ENCODE measurements around the gene DDX55. TPM values are rescaled to one million over a fixed set of nuclear protein-coding genes. Genes with fewer than 3 reads are reported as not detected.
"Not testable (repeated sequence)": the region's sequence is repeated elsewhere in the genome, so short reads cannot be mapped to it uniquely, and the experiment has no call there.

Gene DDX55
- total RNA-seq, 1 donor from 2014 or later = 16.8 TPM

DNA sequence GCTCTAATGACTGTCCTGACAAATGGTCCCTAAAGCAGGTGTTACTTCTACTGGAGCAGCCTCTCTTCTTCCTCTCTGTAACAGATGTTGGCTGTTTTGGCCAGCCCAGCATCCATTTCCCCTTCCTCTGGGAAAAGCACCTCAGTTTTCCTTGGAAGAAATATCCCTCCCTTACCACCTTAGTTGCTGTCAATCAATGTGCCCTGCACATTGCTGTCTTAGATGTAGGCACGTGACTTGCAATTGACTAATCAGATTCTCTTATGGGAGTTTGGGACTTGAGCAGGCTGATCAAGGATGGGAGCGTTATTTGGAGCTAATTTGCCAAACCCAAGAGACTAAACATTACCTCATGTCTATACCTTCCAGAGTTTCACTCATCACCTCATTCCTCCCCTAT lies 29.5 kb upstream of the DDX55 start:
- no peak overlapping the region for H3K27ac Mint-ChIP-seq (ENCODE audit: unreplicated experiment)
- no peak for DNase-seq (ENCODE audit: low spot score)
- no peak for TF ChIP-seq CTCF (IDR thresholded peaks at IDR 0.05)
- H3K4me1 Mint-ChIP-seq (ENCODE audit: low read depth) = peaks cover 12% of the 10 kb centered on the region
- peaks cover 5% of the 10 kb centered on the region for H3K36me3 Mint-ChIP-seq (ENCODE audit: low read depth)
- no peak overlapping the region for H3K4me3 Mint-ChIP-seq (ENCODE audit: unreplicated experiment)
- no peaks in the 10 kb centered on the region for H3K27me3 Mint-ChIP-seq (ENCODE audit: low read depth)
- H3K9me3 Mint-ChIP-seq (ENCODE audit: low read depth) = no peaks in the 10 kb centered on the region

GRCh38 chr12:123573870-123574269 lies 28.0 kb upstream of the DDX55 start:
- DNase-seq (ENCODE audit: low spot score) = no peak
- no peaks in the 10 kb centered on the region for H3K27me3 Mint-ChIP-seq (ENCODE audit: low read depth)
- H3K9me3 Mint-ChIP-seq (ENCODE audit: low read depth) = no peaks in the 10 kb centered on the region
- TF ChIP-seq CTCF (IDR thresholded peaks at IDR 0.05) = no peak
- H3K27ac Mint-ChIP-seq (ENCODE audit: unreplicated experiment) = no peak overlapping the region
- no peak overlapping the region for H3K4me3 Mint-ChIP-seq (ENCODE audit: unreplicated experiment)
- H3K36me3 Mint-ChIP-seq (ENCODE audit: low read depth) = peaks cover 5% of the 10 kb centered on the region
- peaks cover 12% of the 10 kb centered on the region for H3K4me1 Mint-ChIP-seq (ENCODE audit: low read depth)

DNA sequence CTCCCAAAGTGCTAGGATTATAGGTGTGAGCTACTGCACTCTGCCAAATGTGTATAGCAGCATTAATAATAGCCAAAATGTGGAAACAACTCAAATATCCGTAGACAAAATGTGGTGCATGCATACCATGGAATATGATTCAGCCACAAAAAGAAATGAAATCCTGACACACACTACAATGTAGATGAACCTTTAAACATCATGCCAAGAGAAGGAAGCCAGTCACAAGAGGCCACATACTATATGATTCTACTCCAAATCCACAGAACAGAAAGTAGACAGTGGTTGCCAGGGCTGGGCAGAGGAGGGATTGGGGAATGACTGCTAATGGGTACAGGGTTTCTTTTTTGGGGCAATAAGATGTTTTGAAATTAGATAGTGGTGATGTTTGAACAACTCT lies 25.3 kb upstream of the DDX55 start:
- H3K9me3 Mint-ChIP-seq (ENCODE audit: low read depth) = no peaks in the 10 kb centered on the region
- peaks cover 4% of the 10 kb centered on the region for H3K4me1 Mint-ChIP-seq (ENCODE audit: low read depth)
- H3K27me3 Mint-ChIP-seq (ENCODE audit: low read depth) = no peaks in the 10 kb centered on the region
- no peak overlapping the region for H3K27ac Mint-ChIP-seq (ENCODE audit: unreplicated experiment)
- H3K36me3 Mint-ChIP-seq (ENCODE audit: low read depth) = peaks cover 5% of the 10 kb centered on the region
- no peak for DNase-seq (ENCODE audit: low spot score)
- no peak for TF ChIP-seq CTCF (IDR thresholded peaks at IDR 0.05)
- no peak overlapping the region for H3K4me3 Mint-ChIP-seq (ENCODE audit: unreplicated experiment)

- no peaks in the 10 kb centered on the region for H3K27me3 Mint-ChIP-seq (ENCODE audit: low read depth)
- H3K4me3 Mint-ChIP-seq (ENCODE audit: unreplicated experiment) = no peak overlapping the region
- peaks cover 5% of the 10 kb centered on the region for H3K36me3 Mint-ChIP-seq (ENCODE audit: low read depth)
- H3K9me3 Mint-ChIP-seq (ENCODE audit: low read depth) = no peaks in the 10 kb centered on the region
- no peak for DNase-seq (ENCODE audit: low spot score)
- H3K27ac Mint-ChIP-seq (ENCODE audit: unreplicated experiment) = no peak overlapping the region
- no peak for TF ChIP-seq CTCF (IDR thresholded peaks at IDR 0.05)
- peaks cover 15% of the 10 kb centered on the region for H3K4me1 Mint-ChIP-seq (ENCODE audit: low read depth)
Observed at GRCh38 chr12:123578243-123578642, 23.7 kb upstream of the DDX55 start.

- DNase-seq (ENCODE audit: low spot score); H3K4me3 Mint-ChIP-seq (ENCODE audit: unreplicated experiment); H3K27ac Mint-ChIP-seq (ENCODE audit: unreplicated experiment); H3K36me3 Mint-ChIP-seq (ENCODE audit: low read depth); H3K27me3 Mint-ChIP-seq (ENCODE audit: low read depth); H3K9me3 Mint-ChIP-seq (ENCODE audit: low read depth): not testable (repeated sequence)
- peaks cover 15% of the 10 kb centered on the region for H3K4me1 Mint-ChIP-seq (ENCODE audit: low read depth)
Observed at GRCh38 chr12:123578829-123579228, 23.1 kb upstream of the DDX55 start.

- DNase-seq (ENCODE audit: low spot score) = no peak
- H3K36me3 Mint-ChIP-seq (ENCODE audit: low read depth) = peaks cover 3% of the 10 kb centered on the region
Observed at GRCh38 chr12:123580772-123581171, 21.1 kb upstream of the DDX55 start.

More at GRCh38 chr12:123580772-123581171, 21.1 kb upstream of the DDX55 start:
- no peak for TF ChIP-seq CTCF (IDR thresholded peaks at IDR 0.05)
- no peaks in the 10 kb centered on the region for H3K27me3 Mint-ChIP-seq (ENCODE audit: low read depth)
- peaks cover 24% of the 10 kb centered on the region for H3K4me1 Mint-ChIP-seq (ENCODE audit: low read depth)
- no peak overlapping the region for H3K4me3 Mint-ChIP-seq (ENCODE audit: unreplicated experiment)
- H3K9me3 Mint-ChIP-seq (ENCODE audit: low read depth) = no peaks in the 10 kb centered on the region
- H3K27ac Mint-ChIP-seq (ENCODE audit: unreplicated experiment) = no peak overlapping the region
